WTC11 (cell line): ENCODE measurements around the gene C19orf53. TPM values are rescaled to one million over a fixed set of nuclear protein-coding genes. Genes with fewer than 3 reads are reported as not detected.
A peak's percentile ranks its signal among the peaks of the same experiment; 100 is the strongest.

Source experiments
- ATF6 ChIP-seq: sonication (generic); formaldehyde crosslinking; IDR thresholded peaks from 2 replicates; pipeline ENCODE4 v1.8.1; 2023; ENCODE audit warnings: mild to moderate bottlenecking, missing genetic modification reagents
- CREM ChIP-seq: sonication (generic); formaldehyde crosslinking; IDR thresholded peaks from 2 replicates; pipeline ENCODE4 v1.8.1; 2022; ENCODE audit warnings: mild to moderate bottlenecking, missing genetic modification reagents, moderate library complexity
- ESRRA ChIP-seq: sonication (generic); formaldehyde crosslinking; IDR thresholded peaks from 2 replicates; pipeline ENCODE4 v1.8.1; 2022; ENCODE audit warnings: mild to moderate bottlenecking, missing genetic modification reagents, borderline replicate concordance
- GTF2I ChIP-seq: fragments of 250-450 bp; sonication (Bioruptor Pico); conservative IDR thresholded peaks from 2 replicates; pipeline ENCODE4 v1.4.0; 2021; ENCODE audit warnings: mild to moderate bottlenecking
- JAZF1 ChIP-seq: fragments of 250-450 bp; sonication (Bioruptor Pico); IDR thresholded peaks from 2 replicates; pipeline ENCODE4 v1.9.0; 2021; ENCODE audit warnings: moderate library complexity, mild to moderate bottlenecking, inconsistent platforms
- JUN ChIP-seq: sonication (generic); formaldehyde crosslinking; IDR thresholded peaks from 2 replicates; pipeline ENCODE4 v1.8.0; 2023; ENCODE audit warnings: mild to moderate bottlenecking, missing genetic modification reagents
- KAT7 ChIP-seq: sonication (generic); formaldehyde crosslinking; IDR thresholded peaks from 2 replicates; pipeline ENCODE4 v1.8.1; 2023; ENCODE audit warnings: missing genetic modification reagents, mild to moderate bottlenecking, borderline replicate concordance
- MXD4 ChIP-seq: fragments of 250-450 bp; sonication (Bioruptor Pico); IDR thresholded peaks from 2 replicates; pipeline ENCODE4 v1.8.0; 2021; ENCODE audit warnings: mild to moderate bottlenecking, moderate library complexity, borderline replicate concordance
- MYBL2 ChIP-seq: sonication (generic); formaldehyde crosslinking; IDR thresholded peaks from 2 replicates; pipeline ENCODE4 v1.8.1; 2023; ENCODE audit warnings: mild to moderate bottlenecking, moderate library complexity, missing genetic modification reagents
- NR1H2 ChIP-seq: sonication (generic); formaldehyde crosslinking; IDR thresholded peaks from 2 replicates; pipeline ENCODE4 v1.9.0; 2021; ENCODE audit warnings: mild to moderate bottlenecking, moderate library complexity, missing genetic modification reagents
- RELA ChIP-seq: sonication (generic); formaldehyde crosslinking; IDR thresholded peaks from 2 replicates; pipeline ENCODE4 v1.8.1; 2022; ENCODE audit warnings: missing genetic modification reagents, mild to moderate bottlenecking, borderline replicate concordance
- SMAD4 ChIP-seq: sonication (generic); formaldehyde crosslinking; IDR thresholded peaks from 2 replicates; pipeline ENCODE4 v1.8.0; 2022; ENCODE audit warnings: mild to moderate bottlenecking, missing genetic modification reagents
- TCF7 ChIP-seq: sonication (generic); formaldehyde crosslinking; IDR thresholded peaks from 2 replicates; pipeline ENCODE4 v1.8.0; 2022; ENCODE audit warnings: mild to moderate bottlenecking, low read depth, missing genetic modification reagents, moderate library complexity
- TP53 ChIP-seq: sonication (generic); formaldehyde crosslinking; IDR thresholded peaks from 2 replicates; pipeline ENCODE4 v1.8.1; 2023; ENCODE audit warnings: mild to moderate bottlenecking, missing genetic modification reagents
- ZBTB43 ChIP-seq: sonication (generic); formaldehyde crosslinking; IDR thresholded peaks from 2 replicates; pipeline ENCODE4 v1.8.1; 2023; ENCODE audit warnings: mild to moderate bottlenecking, missing genetic modification reagents
- ZNF219 ChIP-seq: sonication (generic); formaldehyde crosslinking; IDR thresholded peaks from 2 replicates; pipeline ENCODE4 v1.8.0; 2023; ENCODE audit warnings: missing genetic modification reagents, mild to moderate bottlenecking, borderline replicate concordance
- ZNF263 ChIP-seq: sonication (generic); formaldehyde crosslinking; IDR thresholded peaks from 2 replicates; pipeline ENCODE4 v1.8.1; 2022; ENCODE audit warnings: low read depth, mild to moderate bottlenecking, moderate library complexity, missing genetic modification reagents
- ZNF281 ChIP-seq: sonication (generic); formaldehyde crosslinking; IDR thresholded peaks from 2 replicates; pipeline ENCODE4 v1.8.0; 2023; ENCODE audit warnings: mild to moderate bottlenecking, missing genetic modification reagents
- ZNF423 ChIP-seq: fragments of 250-450 bp; sonication (Bioruptor Pico); IDR thresholded peaks from 2 replicates; pipeline ENCODE4 v2.1.2; 2022; ENCODE audit warnings: mild to moderate bottlenecking, moderate library complexity
- total RNA-seq: library from RNA; stranded (reverse); gene quantifications from 3 replicates; pipeline ENCODE4 v1.2.3, GENCODE V29; 2021
- TF ChIP-seq, protein P1 (sequence below): sonication (generic); formaldehyde crosslinking; IDR thresholded peaks from 2 replicates; pipeline ENCODE4 v1.8.1; 2022; ENCODE audit warnings: low read depth, mild to moderate bottlenecking, moderate library complexity, missing genetic modification reagents, borderline replicate concordance
- TF ChIP-seq, protein P2 (sequence below): sonication (generic); formaldehyde crosslinking; IDR thresholded peaks from 2 replicates; pipeline ENCODE4 v1.8.0; 2022; ENCODE audit warnings: mild to moderate bottlenecking, missing genetic modification reagents
- TF ChIP-seq, protein P3 (sequence below): fragments of 250-450 bp; sonication (Bioruptor Pico); IDR thresholded peaks from 2 replicates; pipeline ENCODE4 v1.9.0; 2021; ENCODE audit warnings: mild to moderate bottlenecking, borderline replicate concordance
- TF ChIP-seq, protein P4 (sequence below): sonication (generic); formaldehyde crosslinking; IDR thresholded peaks from 2 replicates; pipeline ENCODE4 v1.8.1; 2023; ENCODE audit warnings: mild to moderate bottlenecking, missing genetic modification reagents, moderate library complexity
- TF ChIP-seq, protein P5 (sequence below): sonication (generic); formaldehyde crosslinking; IDR thresholded peaks from 2 replicates; pipeline ENCODE4 v1.8.0; 2022; ENCODE audit warnings: mild to moderate bottlenecking, missing genetic modification reagents

C19orf53 gene
- total RNA-seq, 1 experiment from 2014 or later, result 102 TPM

GRCh38 chr19:13774217-13775191 lies at the start of gene C19orf53 (continued):
- TF ChIP-seq RELA (CRISPR knock-in tag) (no peak), KAT7 (no peak), ZNF281 (CRISPR knock-in tag) (no peak), SMAD4 (CRISPR knock-in tag) (no peak), ESRRA (CRISPR knock-in tag) (no peak), ATF6 (CRISPR knock-in tag) (no peak), JUN (0 out of 2 replicates have a peak, but pooled peaks have one; percentile 55), ZBTB43 (no peak), TP53 (no peak), MXD4 (no peak), CREM (CRISPR knock-in tag) (peak; percentile 84), GTF2I (CRISPR knock-in tag) (no peak), ZNF219 (no peak), ZNF423 (CRISPR knock-in tag) (no peak), JAZF1 (CRISPR knock-in tag) (no peak), ZNF263 (CRISPR knock-in tag) (peak; percentile 83), MYBL2 (CRISPR knock-in tag) (peak; percentile 82; the same call in 1 of the 2 replicates), TCF7 (no peak), NR1H2 (CRISPR knock-in tag) (no peak; the same call in 1 of the 2 replicates)
- TF ChIP-seq, protein P1, sequence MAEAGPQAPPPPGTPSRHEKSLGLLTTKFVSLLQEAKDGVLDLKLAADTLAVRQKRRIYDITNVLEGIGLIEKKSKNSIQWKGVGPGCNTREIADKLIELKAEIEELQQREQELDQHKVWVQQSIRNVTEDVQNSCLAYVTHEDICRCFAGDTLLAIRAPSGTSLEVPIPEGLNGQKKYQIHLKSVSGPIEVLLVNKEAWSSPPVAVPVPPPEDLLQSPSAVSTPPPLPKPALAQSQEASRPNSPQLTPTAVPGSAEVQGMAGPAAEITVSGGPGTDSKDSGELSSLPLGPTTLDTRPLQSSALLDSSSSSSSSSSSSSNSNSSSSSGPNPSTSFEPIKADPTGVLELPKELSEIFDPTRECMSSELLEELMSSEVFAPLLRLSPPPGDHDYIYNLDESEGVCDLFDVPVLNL (CRISPR knock-in tag), result no peak
- TF ChIP-seq, protein P2, sequence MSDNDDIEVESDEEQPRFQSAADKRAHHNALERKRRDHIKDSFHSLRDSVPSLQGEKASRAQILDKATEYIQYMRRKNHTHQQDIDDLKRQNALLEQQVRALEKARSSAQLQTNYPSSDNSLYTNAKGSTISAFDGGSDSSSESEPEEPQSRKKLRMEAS (CRISPR knock-in tag), result peak; percentile 84
- TF ChIP-seq, protein P3, sequence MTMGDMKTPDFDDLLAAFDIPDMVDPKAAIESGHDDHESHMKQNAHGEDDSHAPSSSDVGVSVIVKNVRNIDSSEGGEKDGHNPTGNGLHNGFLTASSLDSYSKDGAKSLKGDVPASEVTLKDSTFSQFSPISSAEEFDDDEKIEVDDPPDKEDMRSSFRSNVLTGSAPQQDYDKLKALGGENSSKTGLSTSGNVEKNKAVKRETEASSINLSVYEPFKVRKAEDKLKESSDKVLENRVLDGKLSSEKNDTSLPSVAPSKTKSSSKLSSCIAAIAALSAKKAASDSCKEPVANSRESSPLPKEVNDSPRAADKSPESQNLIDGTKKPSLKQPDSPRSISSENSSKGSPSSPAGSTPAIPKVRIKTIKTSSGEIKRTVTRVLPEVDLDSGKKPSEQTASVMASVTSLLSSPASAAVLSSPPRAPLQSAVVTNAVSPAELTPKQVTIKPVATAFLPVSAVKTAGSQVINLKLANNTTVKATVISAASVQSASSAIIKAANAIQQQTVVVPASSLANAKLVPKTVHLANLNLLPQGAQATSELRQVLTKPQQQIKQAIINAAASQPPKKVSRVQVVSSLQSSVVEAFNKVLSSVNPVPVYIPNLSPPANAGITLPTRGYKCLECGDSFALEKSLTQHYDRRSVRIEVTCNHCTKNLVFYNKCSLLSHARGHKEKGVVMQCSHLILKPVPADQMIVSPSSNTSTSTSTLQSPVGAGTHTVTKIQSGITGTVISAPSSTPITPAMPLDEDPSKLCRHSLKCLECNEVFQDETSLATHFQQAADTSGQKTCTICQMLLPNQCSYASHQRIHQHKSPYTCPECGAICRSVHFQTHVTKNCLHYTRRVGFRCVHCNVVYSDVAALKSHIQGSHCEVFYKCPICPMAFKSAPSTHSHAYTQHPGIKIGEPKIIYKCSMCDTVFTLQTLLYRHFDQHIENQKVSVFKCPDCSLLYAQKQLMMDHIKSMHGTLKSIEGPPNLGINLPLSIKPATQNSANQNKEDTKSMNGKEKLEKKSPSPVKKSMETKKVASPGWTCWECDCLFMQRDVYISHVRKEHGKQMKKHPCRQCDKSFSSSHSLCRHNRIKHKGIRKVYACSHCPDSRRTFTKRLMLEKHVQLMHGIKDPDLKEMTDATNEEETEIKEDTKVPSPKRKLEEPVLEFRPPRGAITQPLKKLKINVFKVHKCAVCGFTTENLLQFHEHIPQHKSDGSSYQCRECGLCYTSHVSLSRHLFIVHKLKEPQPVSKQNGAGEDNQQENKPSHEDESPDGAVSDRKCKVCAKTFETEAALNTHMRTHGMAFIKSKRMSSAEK (CRISPR knock-in tag), result no peak
- TF ChIP-seq, protein P4, sequence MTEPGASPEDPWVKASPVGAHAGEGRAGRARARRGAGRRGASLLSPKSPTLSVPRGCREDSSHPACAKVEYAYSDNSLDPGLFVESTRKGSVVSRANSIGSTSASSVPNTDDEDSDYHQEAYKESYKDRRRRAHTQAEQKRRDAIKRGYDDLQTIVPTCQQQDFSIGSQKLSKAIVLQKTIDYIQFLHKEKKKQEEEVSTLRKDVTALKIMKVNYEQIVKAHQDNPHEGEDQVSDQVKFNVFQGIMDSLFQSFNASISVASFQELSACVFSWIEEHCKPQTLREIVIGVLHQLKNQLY, result no peak
- TF ChIP-seq, protein P5, sequence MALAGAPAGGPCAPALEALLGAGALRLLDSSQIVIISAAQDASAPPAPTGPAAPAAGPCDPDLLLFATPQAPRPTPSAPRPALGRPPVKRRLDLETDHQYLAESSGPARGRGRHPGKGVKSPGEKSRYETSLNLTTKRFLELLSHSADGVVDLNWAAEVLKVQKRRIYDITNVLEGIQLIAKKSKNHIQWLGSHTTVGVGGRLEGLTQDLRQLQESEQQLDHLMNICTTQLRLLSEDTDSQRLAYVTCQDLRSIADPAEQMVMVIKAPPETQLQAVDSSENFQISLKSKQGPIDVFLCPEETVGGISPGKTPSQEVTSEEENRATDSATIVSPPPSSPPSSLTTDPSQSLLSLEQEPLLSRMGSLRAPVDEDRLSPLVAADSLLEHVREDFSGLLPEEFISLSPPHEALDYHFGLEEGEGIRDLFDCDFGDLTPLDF, result no peak
